ENCODE measurements around the gene DZIP1L. TPM values are rescaled to one million over a fixed set of nuclear protein-coding genes. Genes with fewer than 3 reads are reported as not detected.

The DZIP1L gene
- total RNA-seq, 3 donors from 2014 or later, result 24.5 to 34.4 (median 25.3) TPM

- Histone ChIP-seq H3K9me3 (no peaks in the 10 kb centered on the region), H3K36me3 (no peaks in the 10 kb centered on the region), H3K4me3 (no peak overlapping the region), H3K27ac (no peak overlapping the region), H3K4me1 (no peaks in the 10 kb centered on the region), H3K27me3 (no peaks in the 10 kb centered on the region)
- DNase-seq (ENCODE audit: low spot score in 2 of 2), result no peak
- TF ChIP-seq POLR2AphosphoS5 (IDR thresholded peaks at IDR 0.05) (no peak), POLR2A (IDR thresholded peaks at IDR 0.05) (no peak)
- TF ChIP-seq, protein P1, sequence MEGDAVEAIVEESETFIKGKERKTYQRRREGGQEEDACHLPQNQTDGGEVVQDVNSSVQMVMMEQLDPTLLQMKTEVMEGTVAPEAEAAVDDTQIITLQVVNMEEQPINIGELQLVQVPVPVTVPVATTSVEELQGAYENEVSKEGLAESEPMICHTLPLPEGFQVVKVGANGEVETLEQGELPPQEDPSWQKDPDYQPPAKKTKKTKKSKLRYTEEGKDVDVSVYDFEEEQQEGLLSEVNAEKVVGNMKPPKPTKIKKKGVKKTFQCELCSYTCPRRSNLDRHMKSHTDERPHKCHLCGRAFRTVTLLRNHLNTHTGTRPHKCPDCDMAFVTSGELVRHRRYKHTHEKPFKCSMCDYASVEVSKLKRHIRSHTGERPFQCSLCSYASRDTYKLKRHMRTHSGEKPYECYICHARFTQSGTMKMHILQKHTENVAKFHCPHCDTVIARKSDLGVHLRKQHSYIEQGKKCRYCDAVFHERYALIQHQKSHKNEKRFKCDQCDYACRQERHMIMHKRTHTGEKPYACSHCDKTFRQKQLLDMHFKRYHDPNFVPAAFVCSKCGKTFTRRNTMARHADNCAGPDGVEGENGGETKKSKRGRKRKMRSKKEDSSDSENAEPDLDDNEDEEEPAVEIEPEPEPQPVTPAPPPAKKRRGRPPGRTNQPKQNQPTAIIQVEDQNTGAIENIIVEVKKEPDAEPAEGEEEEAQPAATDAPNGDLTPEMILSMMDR (IDR thresholded peaks at IDR 0.05), result no peak
- intact Hi-C loops (cut with DNase I; ENCODE audit: low total_unique reads), result no loop called here
Measured at GRCh38 chr3:138047596-138048158, 67.7 kb downstream of the DZIP1L start.

GRCh38 chr3:138046955-138047354 lies 68.5 kb downstream of the DZIP1L start:
- no peak for DNase-seq (ENCODE audit: low spot score in 2 of 2)
- no peaks in the 10 kb centered on the region for H3K36me3 ChIP-seq
- H3K4me1 ChIP-seq, result no peaks in the 10 kb centered on the region
- no peak for TF ChIP-seq POLR2AphosphoS5 (IDR thresholded peaks at IDR 0.05)
- TF ChIP-seq, protein P1 (IDR thresholded peaks at IDR 0.05), result no peak
- no peak for TF ChIP-seq POLR2A (IDR thresholded peaks at IDR 0.05)
- no peaks in the 10 kb centered on the region for H3K9me3 ChIP-seq
- H3K27ac ChIP-seq, result no peak overlapping the region
- intact Hi-C loops (cut with DNase I; ENCODE audit: low total_unique reads), result no loop called here
- no peak overlapping the region for H3K4me3 ChIP-seq
- no peaks in the 10 kb centered on the region for H3K27me3 ChIP-seq

GRCh38 chr3:138046085-138046484 lies 69.3 kb downstream of the DZIP1L start:
- Histone ChIP-seq H3K27me3 (no peaks in the 10 kb centered on the region), H3K4me1 (no peaks in the 10 kb centered on the region), H3K27ac (no peak overlapping the region), H3K36me3 (no peaks in the 10 kb centered on the region), H3K9me3 (no peaks in the 10 kb centered on the region), H3K4me3 (no peak overlapping the region)
- intact Hi-C loops (cut with DNase I; ENCODE audit: low total_unique reads), result no loop called here
- TF ChIP-seq, protein P1 (IDR thresholded peaks at IDR 0.05), result no peak
- TF ChIP-seq POLR2A (IDR thresholded peaks at IDR 0.05) (no peak), POLR2AphosphoS5 (IDR thresholded peaks at IDR 0.05) (no peak)
- DNase-seq (ENCODE audit: low spot score in 2 of 2), result no peak

DNA sequence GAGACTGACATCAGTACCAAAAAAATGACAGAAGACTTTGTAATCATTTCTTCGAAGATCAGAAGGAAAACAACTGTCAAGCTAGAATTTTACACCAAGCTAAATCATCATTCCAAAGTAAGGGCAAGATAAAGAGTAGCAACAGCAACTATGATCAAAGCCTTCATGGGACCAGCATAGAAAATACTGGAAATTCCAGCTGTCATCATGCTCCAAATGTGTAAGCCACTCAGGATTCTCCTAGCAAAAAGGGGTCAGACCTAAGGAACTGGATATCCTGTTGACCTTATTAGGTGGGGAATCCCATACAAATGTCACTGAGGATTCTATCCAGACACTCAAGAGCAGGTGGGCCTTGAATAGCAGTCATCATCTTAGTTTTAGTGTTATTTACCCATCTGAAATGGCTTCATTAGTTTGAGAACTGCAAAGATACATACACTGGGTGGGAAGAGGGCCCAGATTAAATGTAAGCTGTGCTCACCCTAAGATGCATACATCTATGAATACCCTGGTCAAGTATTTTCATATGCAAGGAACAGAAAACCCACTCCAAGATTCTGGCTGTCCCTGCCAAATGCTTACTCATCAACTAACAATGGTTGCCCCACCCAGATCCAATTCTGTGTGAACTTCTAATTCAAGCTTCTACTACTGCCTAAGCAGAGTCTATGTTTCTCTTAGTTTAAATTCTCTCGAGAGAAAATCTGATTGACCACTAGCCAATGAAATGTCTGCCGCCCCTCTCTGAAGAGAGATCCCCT lies 72.0 kb downstream of the DZIP1L start:
- Histone ChIP-seq H3K4me1 (no peaks in the 10 kb centered on the region), H3K27me3 (no peaks in the 10 kb centered on the region), H3K27ac (no peak overlapping the region), H3K4me3 (no peak overlapping the region), H3K36me3 (no peaks in the 10 kb centered on the region), H3K9me3 (no peaks in the 10 kb centered on the region)
- intact Hi-C loops (cut with DNase I; ENCODE audit: low total_unique reads), result no loop called here
- DNase-seq (ENCODE audit: low spot score in 2 of 2), result no peak
- TF ChIP-seq POLR2A (IDR thresholded peaks at IDR 0.05) (no peak), POLR2AphosphoS5 (IDR thresholded peaks at IDR 0.05) (no peak)
- TF ChIP-seq, protein P1 (IDR thresholded peaks at IDR 0.05), result no peak

- Histone ChIP-seq H3K4me1 (no peaks in the 10 kb centered on the region), H3K27me3 (no peaks in the 10 kb centered on the region), H3K9me3 (no peaks in the 10 kb centered on the region), H3K36me3 (no peaks in the 10 kb centered on the region), H3K27ac (no peak overlapping the region), H3K4me3 (no peak overlapping the region)
- TF ChIP-seq POLR2A (IDR thresholded peaks at IDR 0.05) (no peak), POLR2AphosphoS5 (IDR thresholded peaks at IDR 0.05) (no peak)
- TF ChIP-seq, protein P1 (IDR thresholded peaks at IDR 0.05), result no peak
- intact Hi-C loops (cut with DNase I; ENCODE audit: low total_unique reads), result no loop called here
- no peak for DNase-seq (ENCODE audit: low spot score in 2 of 2)
Measured at GRCh38 chr3:138042043-138042442, 73.4 kb downstream of the DZIP1L start.
